Adrenal gland (tissue), 12 donors: Measurements from ENCODE around the gene KRTAP4-3. TPM values are rescaled to one million over a fixed set of nuclear protein-coding genes. Genes with fewer than 3 reads are reported as not detected.

Source experiments
- DNase-seq, 7 donors: peaks; one replicate each; pipeline ENCODE4 v3.0.0-alpha.2; 2019 to 2020
- H3K27ac ChIP-seq, 5 donors: fragments of 200-600 bp; sonication (generic) in 4 of 5; 1 replicate in 3 of 5; 2 replicates in 2 of 5; pipeline versions ENCODE4 v1.5.1 to v1.8.0; 2016 to 2020; ENCODE audit warnings: mild to moderate bottlenecking in 1 of 5
- H3K27me3 ChIP-seq: fragments of 200-600 bp; 2 replicates; pipeline ENCODE4 v1.8.0; 2021
- H3K36me3 ChIP-seq, 2 donors: fragments of 200-600 bp; replicated peaks in 1 of 2; 1 replicate in 1 of 2; 2 replicates in 1 of 2; pipeline versions ENCODE4 v1.5.1 to v1.8.0; 2018 to 2022
- H3K4me1 ChIP-seq, 2 donors: fragments of 200-600 bp; replicated peaks in 1 of 2; 1 replicate in 1 of 2; 2 replicates in 1 of 2; pipeline versions ENCODE4 v1.5.1 to v1.8.0; 2018 to 2021
- H3K4me3 ChIP-seq, 4 donors: fragments of 200-600 bp; sonication (generic) in 3 of 4; one replicate each; pipeline ENCODE4 v1.5.1; 2016 to 2018
- H3K9me3 ChIP-seq, 3 donors: fragments of 200-600 bp; sonication (generic) in 1 of 3; replicated peaks in 1 of 3; 1 replicate in 2 of 3; 2 replicates in 1 of 3; pipeline versions ENCODE4 v1.5.1 to v1.8.0; 2016 to 2021
- CTCF ChIP-seq, 6 experiments: fragments of 450-650 bp in 4 of 6; fragments of 200-600 bp in 2 of 6; sonication (generic) in 1 of 6; IDR thresholded peaks; 1 replicate in 5 of 6; 2 replicates in 1 of 6; pipeline versions ENCODE4 v1.5.1 to v1.8.0; 2016 to 2021; ENCODE audit warnings: antibody characterized with exemption in 6 of 6, mild to moderate bottlenecking in 2 of 6, moderate library complexity in 1 of 6
- POLR2A ChIP-seq, 2 donors: fragments of 450-650 bp; IDR thresholded peaks; one replicate each; pipeline ENCODE4 v1.6.1; 2017; ENCODE audit warnings: antibody characterized with exemption in 2 of 2, mild to moderate bottlenecking in 2 of 2, moderate library complexity in 1 of 2
- WGBS, 4 donors: extraction: QIAGEN DNeasy Blood & Tissue Kit in 2 of 4; methylation state at CpG; one replicate each; pipeline versions ENCODE4 v1.1.5 to v1.1.7; 2013 to 2017; 5-methylcytosine and 5-hydroxymethylcytosine counted together
- intact Hi-C, 2 donors: fragments of 100-400 bp; cut with DNase I; formaldehyde crosslinking; loops; one replicate each; pipeline versions ENCODE4 v1.14.1 to v1.15.0; 2022 to 2023
- polyA plus RNA-seq, 3 donors: library from polyadenylated mRNA; stranded (reverse); fragments of 200-250 nt in 2 of 3; fragments of 350-450 nt in 1 of 3; fragmentation: Illumina TruSeq in 1 of 3; extraction: RNeasy Lipid Tissue Mini Kit (QIAGEN cat#74804) in 1 of 3; gene quantifications; one replicate each; pipeline ENCODE4 v1.2.3, GENCODE V29; 2013 to 2014
- total RNA-seq, 9 donors: library from RNA; depleted of rRNA in 4 of 9; stranded (reverse); fragments of >200 nt in 4 of 9; fragments of 120-200 nt in 1 of 9; fragmentation: NEBNext Ultra II Directional in 1 of 9; extraction: Animal tissue kit (Norgen Biotek cat#: 25700) in 1 of 9; gene quantifications; one replicate each; pipeline versions ENCODE4 v1.1.0 to v1.2.4, GENCODE V29; 2013 to 2023
- donor health status: healthy with polysubstance abuse.
- donor health status: Bipolar disorder and iron deficiency.
- donor health status: DM: yes; HTN: yes; CAD: no.
- donor health status: DM: no; HTN: no; CAD: no.
- donor health status: DM: no; HTN: no; CAD: no.
- donor health status: DM: yes; HTN: yes; CAD: no.

Gene KRTAP4-3
- total and polyA plus RNA-seq, 12 donors, result not detected

- TF ChIP-seq CTCF (IDR thresholded peaks at IDR 0.05), result no peak
- TF ChIP-seq POLR2A (IDR thresholded peaks at IDR 0.05), result no peak
- peaks cover 0 to 8% (median 0%) of the 10 kb centered on the region in 3 donors for H3K9me3 ChIP-seq
- DNase-seq, result no peak
- WGBS, 4 donors, result 31 to 58% (median 37%) methylated on average over 1 of the region's 1 CpG
- no peaks in the 10 kb centered on the region for H3K27me3 ChIP-seq
- H3K27ac ChIP-seq, result no peak overlapping the region
- intact Hi-C loops, result no loop called here
- H3K36me3 ChIP-seq, result no peaks in the 10 kb centered on the region
- H3K4me3 ChIP-seq, result no peak overlapping the region
- no peaks in the 10 kb centered on the region for H3K4me1 ChIP-seq
Measured at GRCh38 chr17:41185001-41185400, 17.0 kb upstream of the KRTAP4-3 start.

DNA sequence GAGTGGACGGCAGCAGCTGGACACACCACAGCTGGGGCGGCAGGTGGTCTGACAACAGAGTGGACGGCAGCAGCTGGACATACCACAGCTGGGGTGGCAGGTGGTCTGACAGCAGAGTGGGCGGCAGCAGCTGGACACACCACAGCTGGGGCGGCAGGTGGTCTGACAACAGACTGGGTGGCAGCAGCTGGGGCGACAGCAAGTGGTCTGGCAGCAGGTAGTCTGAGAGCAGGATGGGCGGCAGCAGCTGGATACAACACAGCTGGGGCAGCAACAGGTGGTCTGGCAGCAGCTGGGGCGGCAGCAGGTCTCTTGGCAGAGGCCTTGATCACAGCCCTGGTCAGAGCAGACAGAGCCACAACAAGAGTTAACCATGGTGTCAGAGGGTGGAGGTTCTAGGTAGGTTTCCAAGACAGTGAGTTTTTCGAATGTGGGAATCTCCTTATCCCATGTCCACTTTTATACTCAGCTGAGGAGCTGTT lies 16.5 kb upstream of the KRTAP4-3 start, which contains the start of gene KRTAP4-1:
Gene KRTAP4-1, minus strand, starts transcription at position 432 of the 482 bp plus-strand sequence. Its CDS starts 57 bp downstream, at position 375.
- WGBS, 4 donors, result 63 to 83% (median 69%) methylated on average over 7 to 9 of the region's 9 CpGs
- TF ChIP-seq CTCF (IDR thresholded peaks at IDR 0.05) (no peak), POLR2A (IDR thresholded peaks at IDR 0.05) (no peak)
- Histone ChIP-seq H3K36me3 (no peaks in the 10 kb centered on the region), H3K27ac (no peak within 1 kb of the TSS), H3K27me3 (no peaks in the 10 kb centered on the region), H3K4me3 (no peak within 1 kb of the TSS), H3K9me3 (peaks cover 0 to 8% (median 0%) of the 10 kb centered on the region in 3 donors), H3K4me1 (no peaks in the 10 kb centered on the region)
- no peak for DNase-seq
- intact Hi-C loops, result no loop called here

DNA sequence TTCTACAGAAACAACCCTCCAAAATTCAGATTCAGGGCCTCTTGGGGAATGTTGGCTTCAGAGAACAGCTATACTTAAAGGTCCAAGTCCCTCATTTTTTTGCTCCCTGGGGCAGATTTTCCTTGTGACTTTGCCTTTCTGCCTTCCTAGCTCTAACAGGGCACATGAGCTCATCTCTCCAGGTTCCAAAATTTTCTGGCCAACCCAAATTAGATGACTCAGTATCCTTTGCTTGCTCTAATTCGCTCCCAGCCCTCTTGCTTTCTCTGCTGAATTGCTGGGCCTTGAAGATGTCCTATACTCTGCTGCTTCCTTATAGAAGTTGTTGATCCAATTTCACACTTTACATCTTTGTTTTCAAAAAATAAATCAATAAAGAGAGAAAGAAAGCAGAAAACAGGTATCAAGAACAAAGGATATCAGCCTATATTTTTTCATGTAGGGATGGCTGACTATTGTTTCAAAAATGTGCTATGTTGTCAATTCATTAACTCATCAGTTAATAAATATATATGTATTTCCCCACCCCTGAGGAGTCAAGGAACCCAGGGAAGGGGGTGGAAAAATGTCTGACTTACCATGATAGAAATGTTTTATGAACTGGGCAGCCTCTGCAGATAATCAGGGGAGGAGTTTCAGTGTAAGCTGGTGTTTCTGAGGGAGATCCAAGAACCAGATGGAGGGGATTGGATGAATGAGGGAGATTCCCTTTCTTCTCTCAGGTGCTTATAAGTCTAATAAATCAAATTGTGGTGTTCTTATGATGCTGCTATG lies 11.0 kb upstream of the KRTAP4-3 start:
- H3K27ac ChIP-seq, result no peak overlapping the region
- DNase-seq, result no peak
- 71 to 92% (median 79%) methylated on average over 1 of the region's 1 CpG for WGBS, 4 donors
- no peak for TF ChIP-seq CTCF (IDR thresholded peaks at IDR 0.05)
- H3K4me1 ChIP-seq, result no peaks in the 10 kb centered on the region
- H3K36me3 ChIP-seq, result no peaks in the 10 kb centered on the region
- H3K27me3 ChIP-seq, result no peaks in the 10 kb centered on the region
- no peaks in the 10 kb centered on the region for H3K9me3 ChIP-seq
- no peak overlapping the region for H3K4me3 ChIP-seq
- intact Hi-C loops, result no loop called here

- 92 to 94% (median 93%) methylated on average over 3 of the region's 3 CpGs for WGBS, 4 donors
Measured at GRCh38 chr17:41178341-41178740, 10.3 kb upstream of the KRTAP4-3 start.

More at GRCh38 chr17:41178341-41178740, 10.3 kb upstream of the KRTAP4-3 start:
- intact Hi-C loops, result no loop called here
- DNase-seq, result no peak
- TF ChIP-seq POLR2A (IDR thresholded peaks at IDR 0.05) (no peak), CTCF (IDR thresholded peaks at IDR 0.05) (no peak)
- no peak overlapping the region for H3K4me3 ChIP-seq
- no peaks in the 10 kb centered on the region for H3K27me3 ChIP-seq
- no peaks in the 10 kb centered on the region for H3K9me3 ChIP-seq
- H3K36me3 ChIP-seq, result no peaks in the 10 kb centered on the region
- H3K27ac ChIP-seq, result no peak overlapping the region
- no peaks in the 10 kb centered on the region for H3K4me1 ChIP-seq
